Liver (tissue), 9 donors: Measurements from ENCODE around the gene SORBS2. TPM values are rescaled to one million over a fixed set of nuclear protein-coding genes. Genes with fewer than 3 reads are reported as not detected.

ENCODE experiments used
- DNase-seq: peaks from one replicate; pipeline ENCODE4 v3.0.0-alpha.2; 2017; ENCODE audit warnings: low spot score
- H3K27ac ChIP-seq, 2 donors: one replicate each; pipeline ENCODE4 v1.7.0; 2013; ENCODE audit warnings: inconsistent platforms in 2 of 2, low read length in 2 of 2, control low read depth in 1 of 2, low read depth in 1 of 2, mild to moderate bottlenecking in 1 of 2
- H3K27me3 ChIP-seq, 4 donors: one replicate each; pipeline versions ENCODE4 v1.6.1 to v1.7.0; 2013; ENCODE audit warnings: low read length in 3 of 4, inconsistent platforms in 1 of 4, mild to moderate bottlenecking in 1 of 4, moderate library complexity in 1 of 4; ENCODE audit not compliant: control insufficient read depth in 4 of 4, insufficient read depth in 4 of 4
- H3K36me3 ChIP-seq, 4 donors: one replicate each; pipeline versions ENCODE4 v1.6.1 to v1.7.0; 2013; ENCODE audit warnings: low read length in 3 of 4, mild to moderate bottlenecking in 3 of 4, low read depth in 1 of 4, moderate library complexity in 1 of 4; ENCODE audit not compliant: control insufficient read depth in 4 of 4, insufficient read depth in 3 of 4
- H3K4me1 ChIP-seq, 4 donors: one replicate each; pipeline versions ENCODE4 v1.6.1 to v1.7.0; 2013; ENCODE audit warnings: low read length in 3 of 4, mild to moderate bottlenecking in 3 of 4, moderate library complexity in 1 of 4; ENCODE audit not compliant: control insufficient read depth in 4 of 4, insufficient read depth in 4 of 4
- H3K4me3 ChIP-seq, 3 donors: one replicate each; pipeline versions ENCODE4 v1.6.1 to v1.7.0; 2013; ENCODE audit warnings: low read length in 3 of 3, control low read depth in 1 of 3, low read depth in 1 of 3, mild to moderate bottlenecking in 1 of 3
- H3K9ac ChIP-seq, 2 donors: one replicate each; pipeline ENCODE4 v1.7.0; 2013; ENCODE audit warnings: low read length in 2 of 2, mild to moderate bottlenecking in 2 of 2, moderate library complexity in 2 of 2, control low read depth in 1 of 2, low read depth in 1 of 2
- H3K9me3 ChIP-seq, 4 donors: one replicate each; pipeline versions ENCODE4 v1.6.1 to v1.7.0; 2013; ENCODE audit warnings: low read length in 3 of 4; ENCODE audit not compliant: control insufficient read depth in 4 of 4
- EGR1 ChIP-seq, 2 donors: IDR thresholded peaks; 2 replicates each; pipeline ENCODE4 v1.6.1; 2016 to 2018; ENCODE audit warnings: antibody characterized with exemption in 2 of 2, low read depth in 2 of 2
- GABPA ChIP-seq, 2 donors: IDR thresholded peaks in 1 of 2; conservative IDR thresholded peaks in 1 of 2; 2 replicates each; pipeline ENCODE4 v1.6.1; 2016; ENCODE audit warnings: antibody characterized with exemption in 2 of 2, mild to moderate bottlenecking in 1 of 2, moderate library complexity in 1 of 2
- HNF4A ChIP-seq, 2 donors: conservative IDR thresholded peaks; 2 replicates each; pipeline ENCODE4 v1.6.1; 2016; ENCODE audit warnings: antibody characterized with exemption in 2 of 2, mild to moderate bottlenecking in 2 of 2
- HNF4G ChIP-seq: IDR thresholded peaks from 2 replicates; pipeline ENCODE4 v1.6.1; 2016; ENCODE audit warnings: antibody characterized with exemption
- JUND ChIP-seq, 2 donors: IDR thresholded peaks; 2 replicates each; pipeline ENCODE4 v1.6.1; 2016; ENCODE audit warnings: antibody characterized with exemption in 2 of 2
- NR2F2 ChIP-seq: IDR thresholded peaks from 2 replicates; pipeline ENCODE4 v1.6.1; 2016; ENCODE audit warnings: antibody characterized with exemption
- RAD21 ChIP-seq, 2 donors: IDR thresholded peaks; 2 replicates each; pipeline ENCODE4 v1.6.1; 2016; ENCODE audit warnings: antibody characterized with exemption in 2 of 2, mild to moderate bottlenecking in 2 of 2
- RXRA ChIP-seq, 2 donors: IDR thresholded peaks; 2 replicates each; pipeline ENCODE4 v1.6.1; 2017 to 2018; ENCODE audit warnings: antibody characterized with exemption in 2 of 2, mild to moderate bottlenecking in 1 of 2
- SP1 ChIP-seq: IDR thresholded peaks from 2 replicates; pipeline ENCODE4 v1.6.1; 2018; ENCODE audit warnings: antibody characterized with exemption, mild to moderate bottlenecking
- TAF1 ChIP-seq: conservative IDR thresholded peaks from 2 replicates; pipeline ENCODE4 v1.6.1; 2016; ENCODE audit warnings: antibody characterized with exemption, mild to moderate bottlenecking
- WGBS: extraction: QIAGEN DNeasy Blood & Tissue Kit; methylation state at CpG from one replicate; pipeline ENCODE4 v1.1.7; 2013; 5-methylcytosine and 5-hydroxymethylcytosine counted together
- polyA plus RNA-seq, 2 donors: library from polyadenylated mRNA; stranded (reverse) in 1 of 2; unstranded in 1 of 2; fragments of 200-250 nt in 1 of 2; fragments of >200 nt in 1 of 2; fragmentation: Nextera tagmentation in 1 of 2; extraction: Ambion mirVana in 1 of 2; gene quantifications; one replicate each; pipeline versions ENCODE4 v1.2.1 to v1.2.3, GENCODE V29; 2013 to 2015
- total RNA-seq, 2 donors: library from RNA; depleted of rRNA; stranded (reverse); fragments of >200 nt; gene quantifications; one replicate each; pipeline ENCODE4 v1.2.3, GENCODE V29; 2014
- TF ChIP-seq, protein P1 (sequence below): IDR thresholded peaks from 2 replicates; pipeline ENCODE4 v1.6.1; 2016; ENCODE audit warnings: antibody characterized with exemption
- TF ChIP-seq, protein P2 (sequence below): IDR thresholded peaks from 2 replicates; pipeline ENCODE4 v1.6.1; 2016; ENCODE audit warnings: antibody characterized with exemption, mild to moderate bottlenecking
- TF ChIP-seq, protein P3 (sequence below): fragments of 150-350 bp; IDR thresholded peaks from 2 replicates; pipeline ENCODE4 v1.5.1; 2017; ENCODE audit warnings: improper control_type of control experiment, low read depth, low read length; ENCODE audit not compliant: missing input control
- TF ChIP-seq, protein P4 (sequence below): IDR thresholded peaks from 2 replicates; pipeline ENCODE4 v1.6.1; 2016; ENCODE audit warnings: antibody characterized with exemption
- donor health status: healthy.
- donor health status: healthy.
- donor health status: healthy.
- donor health status: healthy.
- donor health status: healthy.

Gene SORBS2
- total and polyA plus RNA-seq, 4 donors: 23.3 to 136 (median 59.6) TPM

DNA sequence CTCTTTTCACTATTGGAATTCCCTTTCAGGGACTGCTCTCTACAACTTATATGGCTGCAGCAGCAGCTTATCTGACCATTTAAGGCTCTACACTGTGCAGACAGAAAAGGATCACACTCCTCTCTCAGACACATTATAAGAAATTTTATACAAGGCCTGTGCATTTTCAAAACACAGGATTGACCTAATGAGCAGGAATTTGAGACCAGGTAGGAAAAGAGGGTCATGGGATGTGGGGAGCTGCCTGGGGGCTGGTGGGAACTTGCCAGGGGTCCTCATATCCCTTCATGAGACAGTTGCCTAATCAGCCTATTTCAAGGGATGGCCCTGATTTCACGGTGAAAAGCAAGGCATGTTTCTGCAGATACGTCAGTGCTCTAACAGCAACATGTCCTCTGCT, 77.1 kb downstream of the SORBS2 start (continued):
- TF ChIP-seq, protein P1, sequence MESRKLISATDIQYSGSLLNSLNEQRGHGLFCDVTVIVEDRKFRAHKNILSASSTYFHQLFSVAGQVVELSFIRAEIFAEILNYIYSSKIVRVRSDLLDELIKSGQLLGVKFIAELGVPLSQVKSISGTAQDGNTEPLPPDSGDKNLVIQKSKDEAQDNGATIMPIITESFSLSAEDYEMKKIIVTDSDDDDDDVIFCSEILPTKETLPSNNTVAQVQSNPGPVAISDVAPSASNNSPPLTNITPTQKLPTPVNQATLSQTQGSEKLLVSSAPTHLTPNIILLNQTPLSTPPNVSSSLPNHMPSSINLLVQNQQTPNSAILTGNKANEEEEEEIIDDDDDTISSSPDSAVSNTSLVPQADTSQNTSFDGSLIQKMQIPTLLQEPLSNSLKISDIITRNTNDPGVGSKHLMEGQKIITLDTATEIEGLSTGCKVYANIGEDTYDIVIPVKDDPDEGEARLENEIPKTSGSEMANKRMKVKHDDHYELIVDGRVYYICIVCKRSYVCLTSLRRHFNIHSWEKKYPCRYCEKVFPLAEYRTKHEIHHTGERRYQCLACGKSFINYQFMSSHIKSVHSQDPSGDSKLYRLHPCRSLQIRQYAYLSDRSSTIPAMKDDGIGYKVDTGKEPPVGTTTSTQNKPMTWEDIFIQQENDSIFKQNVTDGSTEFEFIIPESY: no peak

DNA sequence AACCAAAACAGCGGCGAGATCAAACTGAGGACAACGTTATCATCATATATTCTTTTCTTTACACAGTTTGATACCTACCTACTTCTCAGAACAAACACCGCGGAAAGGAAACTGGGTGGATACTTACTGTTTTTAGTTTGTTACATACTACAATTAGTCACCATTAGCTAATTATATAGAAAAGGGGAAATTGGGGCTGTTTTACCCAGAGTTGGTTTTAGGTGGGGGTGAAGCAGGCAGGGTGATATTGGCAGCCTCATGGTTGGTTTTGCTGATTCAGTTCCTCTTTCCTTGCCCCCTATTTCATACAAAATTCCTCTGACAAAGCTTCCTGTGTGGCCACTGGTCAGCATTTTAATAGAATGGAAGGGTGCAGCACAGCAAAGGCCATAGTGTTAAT, 77.8 kb downstream of the SORBS2 start:
- DNase-seq: no peak
- H3K27me3 ChIP-seq: no peaks in the 10 kb centered on the region
- peaks cover 5 to 36% (median 18%) of the 10 kb centered on the region in 4 donors for H3K4me1 ChIP-seq
- H3K9me3 ChIP-seq: no peaks in the 10 kb centered on the region
- WGBS: 85% methylated on average over 5 of the region's 5 CpGs
- no peak overlapping the region for H3K9ac ChIP-seq
- peaks cover 2 to 10% (median 4%) of the 10 kb centered on the region in 4 donors for H3K36me3 ChIP-seq
- no peak overlapping the region for H3K4me3 ChIP-seq
- no peak overlapping the region for H3K27ac ChIP-seq
- TF ChIP-seq HNF4A (conservative IDR thresholded peaks at IDR 0.05): no peak
- no peak for TF ChIP-seq JUND (IDR thresholded peaks at IDR 0.05)
- TF ChIP-seq, protein P2, sequence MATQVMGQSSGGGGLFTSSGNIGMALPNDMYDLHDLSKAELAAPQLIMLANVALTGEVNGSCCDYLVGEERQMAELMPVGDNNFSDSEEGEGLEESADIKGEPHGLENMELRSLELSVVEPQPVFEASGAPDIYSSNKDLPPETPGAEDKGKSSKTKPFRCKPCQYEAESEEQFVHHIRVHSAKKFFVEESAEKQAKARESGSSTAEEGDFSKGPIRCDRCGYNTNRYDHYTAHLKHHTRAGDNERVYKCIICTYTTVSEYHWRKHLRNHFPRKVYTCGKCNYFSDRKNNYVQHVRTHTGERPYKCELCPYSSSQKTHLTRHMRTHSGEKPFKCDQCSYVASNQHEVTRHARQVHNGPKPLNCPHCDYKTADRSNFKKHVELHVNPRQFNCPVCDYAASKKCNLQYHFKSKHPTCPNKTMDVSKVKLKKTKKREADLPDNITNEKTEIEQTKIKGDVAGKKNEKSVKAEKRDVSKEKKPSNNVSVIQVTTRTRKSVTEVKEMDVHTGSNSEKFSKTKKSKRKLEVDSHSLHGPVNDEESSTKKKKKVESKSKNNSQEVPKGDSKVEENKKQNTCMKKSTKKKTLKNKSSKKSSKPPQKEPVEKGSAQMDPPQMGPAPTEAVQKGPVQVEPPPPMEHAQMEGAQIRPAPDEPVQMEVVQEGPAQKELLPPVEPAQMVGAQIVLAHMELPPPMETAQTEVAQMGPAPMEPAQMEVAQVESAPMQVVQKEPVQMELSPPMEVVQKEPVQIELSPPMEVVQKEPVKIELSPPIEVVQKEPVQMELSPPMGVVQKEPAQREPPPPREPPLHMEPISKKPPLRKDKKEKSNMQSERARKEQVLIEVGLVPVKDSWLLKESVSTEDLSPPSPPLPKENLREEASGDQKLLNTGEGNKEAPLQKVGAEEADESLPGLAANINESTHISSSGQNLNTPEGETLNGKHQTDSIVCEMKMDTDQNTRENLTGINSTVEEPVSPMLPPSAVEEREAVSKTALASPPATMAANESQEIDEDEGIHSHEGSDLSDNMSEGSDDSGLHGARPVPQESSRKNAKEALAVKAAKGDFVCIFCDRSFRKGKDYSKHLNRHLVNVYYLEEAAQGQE: no peak
- no peak for TF ChIP-seq SP1
- TF ChIP-seq TAF1: no peak
- TF ChIP-seq, protein P3, sequence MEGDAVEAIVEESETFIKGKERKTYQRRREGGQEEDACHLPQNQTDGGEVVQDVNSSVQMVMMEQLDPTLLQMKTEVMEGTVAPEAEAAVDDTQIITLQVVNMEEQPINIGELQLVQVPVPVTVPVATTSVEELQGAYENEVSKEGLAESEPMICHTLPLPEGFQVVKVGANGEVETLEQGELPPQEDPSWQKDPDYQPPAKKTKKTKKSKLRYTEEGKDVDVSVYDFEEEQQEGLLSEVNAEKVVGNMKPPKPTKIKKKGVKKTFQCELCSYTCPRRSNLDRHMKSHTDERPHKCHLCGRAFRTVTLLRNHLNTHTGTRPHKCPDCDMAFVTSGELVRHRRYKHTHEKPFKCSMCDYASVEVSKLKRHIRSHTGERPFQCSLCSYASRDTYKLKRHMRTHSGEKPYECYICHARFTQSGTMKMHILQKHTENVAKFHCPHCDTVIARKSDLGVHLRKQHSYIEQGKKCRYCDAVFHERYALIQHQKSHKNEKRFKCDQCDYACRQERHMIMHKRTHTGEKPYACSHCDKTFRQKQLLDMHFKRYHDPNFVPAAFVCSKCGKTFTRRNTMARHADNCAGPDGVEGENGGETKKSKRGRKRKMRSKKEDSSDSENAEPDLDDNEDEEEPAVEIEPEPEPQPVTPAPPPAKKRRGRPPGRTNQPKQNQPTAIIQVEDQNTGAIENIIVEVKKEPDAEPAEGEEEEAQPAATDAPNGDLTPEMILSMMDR: no peak
- no peak for TF ChIP-seq NR2F2
- TF ChIP-seq RXRA (IDR thresholded peaks at IDR 0.05): no peak
- TF ChIP-seq HNF4G: no peak
- TF ChIP-seq RAD21 (IDR thresholded peaks at IDR 0.05): no peak
- TF ChIP-seq, protein P4, sequence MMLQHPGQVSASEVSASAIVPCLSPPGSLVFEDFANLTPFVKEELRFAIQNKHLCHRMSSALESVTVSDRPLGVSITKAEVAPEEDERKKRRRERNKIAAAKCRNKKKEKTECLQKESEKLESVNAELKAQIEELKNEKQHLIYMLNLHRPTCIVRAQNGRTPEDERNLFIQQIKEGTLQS: no peak
- TF ChIP-seq, protein P1: no peak
- no peak for TF ChIP-seq GABPA (IDR thresholded peaks at IDR 0.05 in 1 of 2, conservative IDR thresholded peaks at IDR 0.05 in 1 of 2)
- no peak for TF ChIP-seq EGR1 (IDR thresholded peaks at IDR 0.05; ENCODE audit: low read depth in 2 of 2)
